PC-9 (cell line): ENCODE data around the gene HOXD11. TPM values are rescaled to one million over a fixed set of nuclear protein-coding genes. Genes with fewer than 3 reads are reported as not detected.

ENCODE experiments used
- BruUV-seq: library from RNA; stranded (reverse); fragments of 400-500 nt; replicated peaks from 2 replicates; lab custom pipeline; 2021; lab: Mats Ljungman, UMichigan
- CTCF ChIA-PET: fragments of 300-600 bp; sonication (Branson Sonifier 250); formaldehyde crosslinking; loops from one replicate; lab custom pipeline; 2022; ENCODE audit warnings: antibody characterized with exemption; lab: Charles Lee
- POLR2A ChIA-PET: fragments of 300-600 bp; sonication (Branson Sonifier 250); formaldehyde crosslinking; loops from one replicate; lab custom pipeline; 2022; ENCODE audit warnings: antibody characterized with exemption; ENCODE audit not compliant: unreplicated experiment; lab: Charles Lee
- DNase-seq, 2 experiments: peaks; one replicate each; pipeline versions ENCODE4 v3.0.0 to v3.0.0-alpha.2; 2015 to 2022; ENCODE audit warnings: mixed read lengths in 1 of 2
- H2AFZ ChIP-seq: fragments of 200-600 bp; sonication (generic); 2 replicates; pipeline ENCODE4 v1.8.1; 2017; ENCODE audit warnings: antibody characterized with exemption
- H3F3A ChIP-seq: fragments of 200-600 bp; sonication (generic); 2 replicates; pipeline ENCODE4 v1.8.1; 2017; ENCODE audit warnings: antibody characterized with exemption, mild to moderate bottlenecking, low read depth; ENCODE audit not compliant: insufficient read depth
- H3K27ac ChIP-seq: fragments of 200-600 bp; sonication (generic); 2 replicates; pipeline ENCODE4 v1.6.1; 2016; ENCODE audit warnings: mixed run types
- H3K27me3 ChIP-seq: fragments of 200-600 bp; sonication (generic); 2 replicates; pipeline ENCODE4 v1.6.1; 2016; ENCODE audit warnings: low read depth, mixed run types; ENCODE audit not compliant: insufficient read depth
- H3K36me3 ChIP-seq: fragments of 200-600 bp; sonication (generic); 2 replicates; pipeline ENCODE4 v1.6.1; 2016; ENCODE audit warnings: low read depth, mixed run types
- H3K4me1 ChIP-seq: fragments of 200-600 bp; sonication (generic); replicated peaks from 2 replicates; pipeline ENCODE4 v1.6.1; 2016; ENCODE audit warnings: mixed run types; ENCODE audit not compliant: insufficient read depth
- H3K4me2 ChIP-seq: fragments of 200-600 bp; sonication (generic); 2 replicates; pipeline ENCODE4 v1.6.1; 2017; ENCODE audit warnings: mixed run types
- H3K4me3 ChIP-seq: fragments of 200-600 bp; sonication (generic); 2 replicates; pipeline ENCODE4 v1.6.1; 2016; ENCODE audit warnings: mixed run types
- H3K79me2 ChIP-seq: fragments of 200-600 bp; sonication (generic); 2 replicates; pipeline ENCODE4 v1.6.1; 2017; ENCODE audit warnings: low read depth, mixed run types
- H3K9me2 ChIP-seq: fragments of 200-600 bp; sonication (generic); 2 replicates; pipeline ENCODE4 v1.8.1; 2017; ENCODE audit warnings: mild to moderate bottlenecking; ENCODE audit not compliant: insufficient read depth
- H3K9me3 ChIP-seq: fragments of 200-600 bp; sonication (generic); 2 replicates; pipeline ENCODE4 v1.8.1; 2016; ENCODE audit warnings: low read depth; ENCODE audit not compliant: insufficient read depth
- H4K20me1 ChIP-seq: fragments of 200-600 bp; sonication (generic); 2 replicates; pipeline ENCODE4 v1.8.1; 2017; ENCODE audit not compliant: insufficient read depth
- EZH2 ChIP-seq: fragments of 200-600 bp; sonication (generic); IDR thresholded peaks from 2 replicates; pipeline ENCODE4 v1.8.0; 2017; ENCODE audit warnings: antibody characterized with exemption, low read depth
- intact Hi-C: fragments of 100-400 bp; cut with micrococcal nuclease; formaldehyde crosslinking; loops from one replicate; pipeline ENCODE4 v1.10.0; 2022; ENCODE audit not compliant: unreplicated experiment
- total RNA-seq: library from RNA; stranded (reverse); gene quantifications from 2 replicates; pipeline ENCODE4 v1.2.3, GENCODE V29; 2021
- TF ChIP-seq, protein P1 (sequence below): fragments of 200-600 bp; sonication (generic); conservative IDR thresholded peaks from 2 replicates; pipeline ENCODE4 v1.6.1; 2017; ENCODE audit warnings: mixed run types, antibody characterized with exemption, mild to moderate bottlenecking, moderate library complexity

The HOXD11 gene
- total RNA-seq, 1 experiment from 2014 or later, result not detected

DNA sequence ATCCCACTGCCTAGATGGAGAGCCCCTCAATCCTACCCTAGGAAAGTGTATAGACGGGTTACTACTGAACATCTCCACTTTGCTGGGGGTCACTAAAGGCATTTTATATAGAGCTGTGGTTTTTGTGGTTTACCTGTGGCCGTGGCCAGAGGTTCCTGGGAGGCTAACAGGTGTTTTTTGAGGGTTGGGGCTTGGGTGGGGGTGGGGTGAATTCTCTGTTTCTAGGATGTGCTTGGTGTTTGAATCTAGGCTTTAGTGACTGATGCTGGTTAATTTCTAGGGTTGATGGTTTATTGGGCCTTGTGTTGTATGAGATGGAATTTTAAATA lies 30.1 kb downstream of the HOXD11 start:
- H3K27ac ChIP-seq, result no peak overlapping the region
- H3K36me3 ChIP-seq, result no peaks in the 10 kb centered on the region
- CTCF ChIA-PET, result no interaction called here
- no peaks in the 10 kb centered on the region for H3K9me3 ChIP-seq
- H3K4me1 ChIP-seq, result no peaks in the 10 kb centered on the region
- no peaks in the 10 kb centered on the region for H4K20me1 ChIP-seq
- H2AFZ ChIP-seq, result no peak overlapping the region
- H3F3A ChIP-seq, result no peaks in the 10 kb centered on the region
- intact Hi-C loops, result no loop called here
- POLR2A ChIA-PET, result no interaction called here
- H3K9me2 ChIP-seq, result no peaks in the 10 kb centered on the region
- no TSS peak for BruUV-seq
- DNase-seq, result no peak
- no peak overlapping the region for H3K4me3 ChIP-seq
- no peaks in the 10 kb centered on the region for H3K79me2 ChIP-seq
- H3K27me3 ChIP-seq, result peaks cover 7% of the 10 kb centered on the region; the same call in 1 of the 2 replicates
- no peak overlapping the region for H3K4me2 ChIP-seq
- TF ChIP-seq, protein P1, sequence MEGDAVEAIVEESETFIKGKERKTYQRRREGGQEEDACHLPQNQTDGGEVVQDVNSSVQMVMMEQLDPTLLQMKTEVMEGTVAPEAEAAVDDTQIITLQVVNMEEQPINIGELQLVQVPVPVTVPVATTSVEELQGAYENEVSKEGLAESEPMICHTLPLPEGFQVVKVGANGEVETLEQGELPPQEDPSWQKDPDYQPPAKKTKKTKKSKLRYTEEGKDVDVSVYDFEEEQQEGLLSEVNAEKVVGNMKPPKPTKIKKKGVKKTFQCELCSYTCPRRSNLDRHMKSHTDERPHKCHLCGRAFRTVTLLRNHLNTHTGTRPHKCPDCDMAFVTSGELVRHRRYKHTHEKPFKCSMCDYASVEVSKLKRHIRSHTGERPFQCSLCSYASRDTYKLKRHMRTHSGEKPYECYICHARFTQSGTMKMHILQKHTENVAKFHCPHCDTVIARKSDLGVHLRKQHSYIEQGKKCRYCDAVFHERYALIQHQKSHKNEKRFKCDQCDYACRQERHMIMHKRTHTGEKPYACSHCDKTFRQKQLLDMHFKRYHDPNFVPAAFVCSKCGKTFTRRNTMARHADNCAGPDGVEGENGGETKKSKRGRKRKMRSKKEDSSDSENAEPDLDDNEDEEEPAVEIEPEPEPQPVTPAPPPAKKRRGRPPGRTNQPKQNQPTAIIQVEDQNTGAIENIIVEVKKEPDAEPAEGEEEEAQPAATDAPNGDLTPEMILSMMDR, result no peak
- no peak for TF ChIP-seq EZH2

- H3K4me3 ChIP-seq, result no peak overlapping the region
- intact Hi-C loops, result no loop called here
- no peak for TF ChIP-seq EZH2
- H3K4me2 ChIP-seq, result no peak overlapping the region
- POLR2A ChIA-PET, result no interaction called here
- no peaks in the 10 kb centered on the region for H3K79me2 ChIP-seq
- no peaks in the 10 kb centered on the region for H3K9me2 ChIP-seq
- H3K9me3 ChIP-seq, result no peaks in the 10 kb centered on the region
- no peaks in the 10 kb centered on the region for H3K4me1 ChIP-seq
- no peaks in the 10 kb centered on the region for H4K20me1 ChIP-seq
- no peak overlapping the region for H2AFZ ChIP-seq
- peaks cover 12% of the 10 kb centered on the region; the same call in 1 of the 2 replicates for H3K27me3 ChIP-seq
- H3F3A ChIP-seq, result no peaks in the 10 kb centered on the region
- DNase-seq, result no peak
- no peak overlapping the region for H3K27ac ChIP-seq
- CTCF ChIA-PET, result no interaction called here
- H3K36me3 ChIP-seq, result no peaks in the 10 kb centered on the region
- no TSS peak for BruUV-seq
These were observed 30.8 kb downstream of the HOXD11 start for GRCh38 chr2:176137906-176138305.

- H3K9me2 ChIP-seq, result no peaks in the 10 kb centered on the region
- no TSS peak for BruUV-seq
- no peak overlapping the region for H3K27ac ChIP-seq
- H3F3A ChIP-seq, result no peaks in the 10 kb centered on the region
- peak overlapping the region; percentile 1; the same call in 1 of the 2 replicates for H3K4me2 ChIP-seq
- H3K27me3 ChIP-seq, result peaks cover 17% of the 10 kb centered on the region; the same call in 1 of the 2 replicates
- H3K9me3 ChIP-seq, result no peaks in the 10 kb centered on the region
- intact Hi-C loops, result no loop called here
- ChIA-PET POLR2A (interaction anchor here (0.7 kb wide), 1 partner anchor 1193 kb away, joined by 5 read pairs; no protein-coding TSS in a partner anchor), CTCF (no interaction called here)
- H4K20me1 ChIP-seq, result no peaks in the 10 kb centered on the region
- no peak overlapping the region for H3K4me3 ChIP-seq
- TF ChIP-seq EZH2, result no peak
- TF ChIP-seq, protein P1, result no peak
- no peaks in the 10 kb centered on the region for H3K4me1 ChIP-seq
- H2AFZ ChIP-seq, result no peak overlapping the region
- no peak for DNase-seq
- no peaks in the 10 kb centered on the region for H3K79me2 ChIP-seq
- H3K36me3 ChIP-seq, result no peaks in the 10 kb centered on the region
These were observed 31.4 kb downstream of the HOXD11 start for GRCh38 chr2:176138526-176138922.
